ENCODE results near the gene NXF1.
"Not testable (repeated sequence)": the region's sequence is repeated elsewhere in the genome, so short reads cannot be mapped to it uniquely, and the experiment has no call there.

The NXF1 gene

GRCh38 chr11:62805076-62805892, at the start of gene NXF1:
Gene NXF1 (minus strand): TSS chr11:62805440. CDS start chr11:62805356, 84 bp downstream.
- peak; percentile 94 for DNase-seq

- DNase-seq: no peak
These were observed 49.0 kb upstream of the NXF1 start for GRCh38 chr11:62854013-62854824.

- DNase-seq: no peak
These were observed 48.2 kb upstream of the NXF1 start for GRCh38 chr11:62853279-62853965.

GRCh38 chr11:62852523-62853188, 47.4 kb upstream of the NXF1 start:
- no peak for DNase-seq

GRCh38 chr11:62851807-62852522, 46.7 kb upstream of the NXF1 start:
- no peak for DNase-seq

- no peak for DNase-seq
These were observed 45.9 kb upstream of the NXF1 start for GRCh38 chr11:62850911-62851806.

GRCh38 chr11:62847767-62848314, 42.6 kb upstream of the NXF1 start:
- DNase-seq: no peak

GRCh38 chr11:62846177-62846576, 40.9 kb upstream of the NXF1 start:
- DNase-seq: no peak

GRCh38 chr11:62844154-62844553, 38.9 kb upstream of the NXF1 start:
- DNase-seq: no peak

- no peak for DNase-seq
These were observed 38.2 kb upstream of the NXF1 start for GRCh38 chr11:62843466-62843865.

- not testable (repeated sequence) for DNase-seq
These were observed 37.7 kb upstream of the NXF1 start for GRCh38 chr11:62842891-62843290.

- no peak for DNase-seq
These were observed 37.0 kb upstream of the NXF1 start for GRCh38 chr11:62842171-62842741.

- DNase-seq: peak; percentile 78
These were observed 36.3 kb upstream of the NXF1 start for GRCh38 chr11:62841361-62842170.

- peak; percentile 87 for DNase-seq
These were observed 35.6 kb upstream of the NXF1 start for GRCh38 chr11:62840721-62841360.

GRCh38 chr11:62839050-62839945, 34.1 kb upstream of the NXF1 start, which contains the start of gene WDR74:
Gene WDR74 (minus strand): TSS chr11:62839590. CDS start chr11:62839570, 20 bp downstream.
- peak; percentile 92 for DNase-seq

- DNase-seq: no peak
These were observed 30.1 kb upstream of the NXF1 start for GRCh38 chr11:62835336-62835735.

- no peak for DNase-seq
These were observed 27.3 kb upstream of the NXF1 start, which contains the start of gene TEX54 for GRCh38 chr11:62832336-62833234. Gene TEX54 (minus strand): TSS chr11:62832841.
